ENCODE data around the gene KATNIP.

KATNIP gene

DNA sequence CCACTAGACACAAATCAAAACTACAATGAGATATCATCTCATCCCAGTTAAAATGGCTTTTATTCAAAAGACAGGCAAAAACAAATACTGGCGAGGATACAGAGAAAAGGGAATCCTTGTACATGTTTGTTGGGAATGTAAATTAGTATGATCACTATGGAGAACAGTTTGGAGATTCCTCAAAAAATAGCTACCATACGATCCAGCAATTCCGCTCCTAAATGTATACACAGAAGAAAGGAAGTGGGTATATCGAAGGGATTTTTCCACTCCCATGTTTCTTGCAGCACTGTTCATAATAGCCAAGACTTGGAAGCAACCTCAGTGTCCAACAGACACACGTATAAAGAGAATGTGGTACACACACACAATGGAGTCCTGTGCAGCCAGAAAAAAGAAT lies 35.3 kb downstream of the KATNIP start:
- no peak for DNase-seq

DNA sequence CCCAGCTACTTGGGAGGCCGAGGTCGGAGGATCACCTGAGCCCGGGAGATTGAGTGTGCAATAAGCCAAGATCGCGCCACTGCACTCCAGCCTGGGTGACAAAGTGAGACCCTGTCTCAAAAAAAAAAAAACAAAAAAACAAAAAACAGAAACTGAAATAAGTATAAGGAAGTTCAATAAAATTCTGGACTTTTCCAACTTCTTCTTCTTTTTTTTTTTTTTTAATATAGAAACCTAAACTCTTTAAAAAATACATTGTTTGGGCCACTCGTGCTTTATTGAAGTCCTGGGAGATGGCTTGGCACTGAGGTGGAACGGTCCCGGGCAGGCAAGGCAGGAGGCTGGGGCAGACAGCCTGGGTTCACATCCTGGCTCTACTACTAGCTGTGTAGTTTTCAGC lies 36.8 kb downstream of the KATNIP start:
- DNase-seq: no peak

DNA sequence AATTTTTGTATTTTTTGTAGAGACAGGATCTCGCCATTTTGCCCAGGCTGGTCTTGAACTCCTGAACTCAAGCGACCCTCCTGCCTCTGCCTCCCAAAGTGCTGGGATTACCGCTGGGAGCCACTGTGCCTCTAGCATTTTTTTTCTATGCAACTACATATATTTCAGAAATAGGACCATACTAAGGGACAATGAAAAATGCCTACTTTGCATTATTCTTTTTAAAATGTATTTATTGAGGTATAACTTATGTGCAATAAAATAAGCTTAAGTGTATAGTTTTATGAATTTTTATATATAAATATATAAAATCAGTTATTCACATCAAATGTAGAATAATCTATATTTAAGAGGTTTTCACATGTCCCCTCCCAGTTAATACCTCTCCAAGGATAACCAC lies 38.1 kb downstream of the KATNIP start:
- no peak for DNase-seq

DNA sequence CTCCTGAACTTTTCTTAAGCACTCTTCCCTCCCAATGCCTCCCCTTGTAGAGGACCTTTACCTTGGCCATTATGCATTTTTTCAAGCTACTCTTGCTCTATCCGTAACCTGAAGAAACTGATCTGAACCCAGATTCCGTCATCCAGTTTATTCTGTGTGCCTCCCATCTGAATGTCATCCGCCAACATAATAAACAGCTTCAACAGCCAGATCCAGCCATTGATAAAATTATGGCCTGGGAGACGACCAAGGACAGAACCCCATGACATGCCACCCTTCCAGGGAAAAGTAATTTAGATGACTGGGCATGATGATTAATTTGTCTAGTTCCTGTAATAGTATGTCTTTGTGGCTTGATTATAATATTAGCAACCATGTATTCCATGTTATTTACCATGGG lies 41.9 kb downstream of the KATNIP start:
- no peak for DNase-seq

- DNase-seq: peak in 1 of 3 experiments; percentile 23
Measured at GRCh38 chr16:27595475-27595874, 45.5 kb downstream of the KATNIP start.

DNA sequence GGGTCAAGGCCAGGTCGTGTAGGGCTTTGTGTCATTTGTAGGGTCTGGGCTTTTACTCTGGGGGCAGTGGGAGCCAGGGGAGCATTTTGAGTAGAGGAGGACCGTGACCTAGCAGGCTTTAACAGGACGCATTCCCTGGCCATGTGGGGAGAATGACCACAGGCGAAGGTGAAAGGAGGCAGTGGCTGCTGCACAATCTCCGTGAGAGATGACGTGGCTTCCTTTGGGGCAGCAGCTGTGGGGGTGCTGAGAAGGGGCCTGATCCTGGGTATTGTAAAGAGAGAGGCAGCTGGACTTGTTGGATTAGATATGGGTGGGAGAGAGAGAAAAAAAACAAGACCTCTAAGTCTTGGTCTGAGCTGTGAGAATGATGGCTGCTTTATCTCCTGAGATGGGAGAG lies 46.0 kb downstream of the KATNIP start:
- no peak for DNase-seq

- no peak for DNase-seq
Measured at GRCh38 chr16:27596411-27596810, 46.5 kb downstream of the KATNIP start.

DNA sequence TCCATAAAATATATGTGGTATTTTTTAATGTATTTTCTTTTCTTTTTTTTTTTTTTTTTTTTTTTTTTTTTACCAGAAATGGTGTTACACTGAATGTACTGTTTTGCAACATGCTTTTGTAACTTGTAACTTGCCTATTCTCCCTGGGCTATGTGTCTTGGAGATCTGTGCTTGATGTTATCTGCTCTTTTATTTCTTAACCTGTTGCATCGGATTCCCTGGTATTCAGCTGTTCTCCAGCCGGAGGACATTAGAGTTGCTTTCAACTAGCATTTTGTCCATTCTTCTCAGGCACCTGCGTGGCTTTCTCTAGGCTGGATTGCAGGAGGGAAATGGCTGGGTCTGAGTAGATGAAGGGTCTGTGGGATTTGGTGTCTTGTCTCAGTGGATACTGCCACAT lies 47.4 kb downstream of the KATNIP start:
- DNase-seq: no peak

DNA sequence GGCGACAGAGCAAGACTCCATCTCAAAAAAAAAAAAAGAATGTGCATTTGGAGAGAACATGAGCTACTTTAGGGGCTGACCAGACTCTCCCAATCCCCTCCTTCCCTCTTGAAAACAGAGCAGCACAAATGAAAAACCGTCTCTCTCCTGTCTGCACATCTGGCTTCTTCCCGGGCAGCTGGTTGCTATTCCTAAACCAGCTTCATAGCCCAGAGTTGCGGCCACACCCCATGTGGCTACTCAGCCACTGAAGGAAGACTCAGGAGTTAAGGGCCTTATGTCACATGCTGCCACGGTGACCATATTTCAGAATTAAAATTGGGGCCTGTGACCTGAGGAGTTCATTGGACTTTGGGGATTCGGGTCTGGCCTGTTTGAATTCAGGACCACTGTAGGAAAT lies 48.3 kb downstream of the KATNIP start:
- no peak for DNase-seq

DNA sequence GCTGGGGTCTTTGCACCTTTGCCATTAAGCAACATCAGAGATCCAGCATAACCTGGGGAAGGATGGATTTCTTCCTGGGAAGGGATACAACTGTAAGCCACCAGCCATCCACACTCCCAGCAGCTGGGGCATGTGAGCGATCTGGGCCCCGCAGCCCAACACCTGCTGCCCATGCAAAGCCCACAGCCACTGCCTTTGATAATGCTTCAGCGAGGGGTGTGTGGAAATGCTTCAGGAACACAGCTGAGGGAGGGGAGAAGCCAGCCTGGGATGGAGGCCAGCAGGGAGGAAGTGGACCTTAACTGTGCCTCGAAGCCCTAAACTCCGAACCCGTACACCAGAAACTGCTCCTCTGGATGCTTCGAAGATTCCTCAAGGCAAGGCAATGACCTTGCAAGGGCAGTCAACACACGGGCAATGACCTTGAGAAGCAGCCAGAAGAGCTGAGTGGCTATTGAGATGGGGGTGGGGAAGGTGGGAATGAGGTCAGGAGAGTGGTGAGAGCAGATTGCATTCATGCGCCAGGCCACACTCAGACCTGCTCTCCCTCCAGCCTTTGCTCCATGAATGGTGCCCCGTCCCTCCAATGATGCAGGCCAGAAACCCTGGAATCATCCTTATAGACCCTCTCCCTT lies 49.1 kb downstream of the KATNIP start:
- DNase-seq: no peak

GRCh38 chr16:27599606-27600005 lies 49.7 kb downstream of the KATNIP start:
- DNase-seq: no peak

Data from NCI-H1417 (cell line).